HG03558 (cell line): ENCODE measurements around the gene LSG1.

Source experiments
- ATAC-seq: cut with Tn5 transposase; IDR thresholded peaks from one replicate; pipeline ENCODE4 v1.9.1; 2021; ENCODE audit warnings: moderate number of reproducible peaks; ENCODE audit not compliant: unreplicated experiment; ENCODE audit errors: extremely low read depth

The LSG1 gene

DNA sequence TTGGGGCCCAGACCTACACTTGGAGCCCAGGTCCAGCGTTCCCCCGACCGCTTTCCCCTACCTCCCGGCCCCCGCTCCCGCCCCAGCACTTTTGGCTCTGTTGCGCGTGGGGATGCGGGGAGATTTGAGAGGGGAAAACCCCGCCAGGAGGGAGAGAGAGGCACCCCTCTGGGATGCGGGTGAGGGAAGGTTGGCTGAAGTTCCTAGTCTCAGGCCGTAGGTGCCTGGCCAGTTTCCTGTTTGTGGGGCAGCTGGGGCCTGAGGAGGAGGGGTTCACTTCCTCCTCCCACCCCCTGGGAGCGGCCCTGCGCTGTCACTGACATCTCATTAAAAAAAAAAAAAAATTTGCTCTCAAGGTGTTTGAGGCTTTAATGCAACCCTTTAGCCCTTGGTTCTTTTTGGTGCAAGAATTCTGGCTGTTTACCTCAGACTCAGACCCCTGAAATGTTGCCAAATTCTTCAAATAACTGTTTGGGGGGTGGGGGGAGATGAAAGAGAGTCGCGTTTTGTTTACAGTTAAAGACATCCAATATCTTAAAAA lies 16.3 kb upstream of the LSG1 start:
- ATAC-seq = no peak

DNA sequence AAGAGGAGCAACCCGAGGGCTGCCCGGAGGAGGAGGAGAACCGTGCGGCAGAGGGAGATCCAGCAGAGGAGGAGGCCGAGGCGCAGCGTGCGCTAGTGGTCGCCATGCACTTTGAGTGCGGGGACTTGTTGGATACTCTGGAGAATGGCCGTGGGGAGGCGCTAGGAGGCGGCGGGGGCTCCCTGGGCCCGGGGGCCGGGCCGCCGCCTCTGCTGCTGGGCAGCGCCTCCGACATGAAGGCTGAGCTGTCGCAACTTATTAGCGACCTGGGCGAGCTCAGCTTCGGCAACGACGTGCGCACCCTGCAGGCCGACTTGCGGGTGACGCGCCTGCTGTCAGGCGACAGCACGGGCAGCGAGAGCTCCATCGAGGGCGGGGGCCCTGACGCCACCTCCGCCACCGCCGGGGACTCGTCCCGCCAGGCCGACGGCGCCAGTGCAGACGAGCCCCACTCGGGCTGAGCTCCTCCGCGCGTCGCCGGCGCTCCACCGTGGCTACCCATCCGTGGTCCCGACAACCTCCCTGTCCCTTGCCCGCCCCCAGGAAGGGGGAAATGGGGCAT lies 15.7 kb upstream of the LSG1 start:
- ATAC-seq = no peak

DNA sequence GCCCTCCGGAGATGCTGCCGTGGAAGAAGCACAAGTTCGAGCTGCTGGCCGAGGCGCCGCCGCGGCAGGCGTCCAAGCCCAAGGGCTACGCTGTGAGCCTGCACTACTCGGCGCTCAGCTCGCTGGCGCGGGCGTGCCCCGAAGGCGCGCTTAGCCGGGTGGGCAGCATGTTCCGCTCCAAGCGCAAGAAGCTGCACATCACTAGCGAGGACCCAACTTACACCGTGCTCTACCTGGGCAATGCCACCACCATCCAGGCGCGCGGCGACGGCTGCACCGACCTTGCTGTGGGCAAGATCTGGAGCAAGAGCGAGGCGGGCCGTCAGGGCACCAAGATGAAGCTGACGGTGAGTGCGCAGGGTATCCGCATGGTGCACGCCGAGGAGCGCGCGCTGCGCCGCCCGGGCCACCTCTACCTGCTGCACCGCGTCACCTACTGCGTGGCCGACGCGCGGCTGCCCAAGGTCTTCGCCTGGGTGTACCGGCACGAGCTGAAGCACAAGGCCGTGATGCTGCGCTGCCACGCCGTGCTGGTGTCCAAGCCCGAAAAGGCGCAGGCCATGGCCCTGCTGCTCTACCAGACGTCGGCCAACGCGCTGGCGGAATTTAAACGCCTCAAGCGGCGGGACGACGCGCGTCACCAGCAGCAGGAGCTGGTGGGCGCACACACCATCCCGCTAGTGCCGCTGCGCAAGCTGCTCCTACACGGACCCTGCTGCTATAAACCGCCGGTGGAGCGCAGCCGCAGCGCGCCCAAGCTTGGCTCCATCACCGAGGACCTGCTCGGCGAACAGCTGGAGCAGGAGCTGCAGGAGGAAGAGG lies 15.0 kb upstream of the LSG1 start:
- no peak for ATAC-seq

DNA sequence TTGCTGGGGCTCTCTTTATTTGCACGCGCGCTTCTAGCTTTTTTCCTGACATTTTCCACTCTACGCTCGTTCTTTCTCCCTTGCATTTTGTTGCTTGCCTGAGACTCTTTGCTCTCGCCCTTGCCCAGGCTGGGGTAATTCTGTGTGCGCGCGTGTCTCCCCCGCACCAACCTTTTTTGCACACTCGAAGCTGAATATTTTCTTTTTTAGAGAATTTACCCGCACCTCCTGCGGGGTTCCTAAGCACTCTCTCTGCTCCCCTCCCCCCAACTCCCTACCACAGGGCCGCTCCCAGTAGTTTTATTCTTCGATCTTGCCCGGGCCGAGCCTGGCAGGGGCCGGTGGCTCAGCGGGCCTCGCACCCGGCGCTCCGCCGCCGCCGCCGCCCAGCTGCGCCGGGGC lies 14.4 kb upstream of the LSG1 start:
- no peak for ATAC-seq

DNA sequence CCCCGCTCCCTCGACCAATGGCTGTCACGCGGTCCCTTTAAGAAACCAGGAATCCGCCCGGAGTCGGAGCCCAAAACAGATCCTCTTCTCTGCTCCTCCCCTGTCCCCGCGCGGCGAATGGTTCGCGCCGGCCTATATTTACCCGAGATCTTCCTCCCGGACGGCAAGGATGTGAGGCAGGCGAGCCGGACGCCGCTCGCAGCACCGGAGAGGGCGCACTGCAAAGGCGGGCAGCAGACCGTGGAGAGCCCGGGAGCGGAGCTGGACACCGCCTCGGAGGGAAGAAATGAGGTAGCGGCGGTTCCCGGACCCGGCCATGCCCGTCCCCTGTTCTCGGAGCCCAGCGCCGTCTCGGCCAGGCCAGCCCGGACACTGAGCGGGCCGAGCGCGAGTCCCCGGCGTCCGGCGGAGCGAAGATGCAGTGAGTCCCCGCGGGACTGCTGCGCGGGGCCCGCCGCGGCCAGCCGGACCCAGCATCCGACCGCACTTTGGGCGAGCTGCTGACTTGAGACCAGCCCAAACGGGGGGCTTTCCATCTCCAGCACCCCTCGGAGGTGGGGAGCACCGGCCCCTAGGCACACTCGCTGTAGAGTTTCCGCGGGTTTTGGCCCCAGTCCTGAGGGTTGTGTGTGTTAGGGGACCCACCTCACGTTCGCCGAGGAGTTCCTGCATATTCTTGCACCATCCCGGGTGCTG lies 13.9 kb upstream of the LSG1 start, which contains the start of gene FAM43A:
TSS of gene FAM43A (plus strand) at position 166 of the 696 bp plus-strand sequence. CDS start 944 bp downstream, outside the sequence.
- no peak for ATAC-seq

DNA sequence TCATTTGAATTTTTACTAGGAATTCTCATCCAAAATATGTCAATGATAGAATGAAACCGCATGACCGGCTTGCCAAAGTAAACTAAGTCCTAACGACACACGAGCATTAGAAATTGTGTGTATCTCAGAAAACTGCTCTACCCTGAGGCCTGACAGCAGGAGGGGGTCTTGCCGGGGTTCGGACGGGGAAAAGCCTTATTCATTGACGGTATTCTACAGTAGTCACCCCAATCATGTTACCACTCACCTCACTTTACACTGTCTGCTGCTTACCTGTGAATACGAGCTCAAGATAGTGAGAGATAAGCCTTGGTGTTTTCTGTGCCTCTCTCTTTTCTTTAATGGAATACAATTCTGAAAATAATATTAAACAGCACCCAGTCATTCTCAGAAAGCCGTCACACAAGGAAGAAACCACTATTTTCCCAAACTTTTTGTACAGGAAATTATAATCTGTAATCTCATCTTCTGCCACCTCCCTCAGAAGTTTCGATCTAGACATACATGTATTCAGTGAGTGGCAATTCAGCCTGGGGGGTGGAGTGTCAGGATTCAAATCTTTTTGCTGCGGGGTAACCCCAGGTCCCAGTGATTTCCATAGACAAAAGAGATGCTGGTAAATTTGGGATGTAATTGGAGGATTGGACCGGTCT lies 13.2 kb upstream of the LSG1 start:
- no peak for ATAC-seq

DNA sequence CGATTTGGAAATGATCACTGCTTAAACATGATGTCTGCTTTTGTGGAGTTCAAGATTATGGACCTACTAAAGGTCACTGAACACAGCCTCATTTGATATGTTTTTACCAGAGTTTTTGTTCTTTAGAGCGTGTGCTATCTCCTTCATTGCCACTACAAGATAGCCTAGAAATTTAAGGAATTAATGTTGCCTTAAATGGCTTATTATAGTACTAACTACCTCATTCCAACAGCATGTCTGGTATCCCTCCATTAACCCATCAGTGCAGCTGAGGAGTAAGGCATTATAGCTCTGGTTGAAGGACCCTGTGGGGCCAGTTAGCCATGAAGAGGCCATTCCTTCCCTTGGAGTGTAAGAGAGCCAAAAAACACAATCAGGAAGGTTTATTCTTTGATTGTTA lies 11.4 kb upstream of the LSG1 start:
- ATAC-seq = no peak

DNA sequence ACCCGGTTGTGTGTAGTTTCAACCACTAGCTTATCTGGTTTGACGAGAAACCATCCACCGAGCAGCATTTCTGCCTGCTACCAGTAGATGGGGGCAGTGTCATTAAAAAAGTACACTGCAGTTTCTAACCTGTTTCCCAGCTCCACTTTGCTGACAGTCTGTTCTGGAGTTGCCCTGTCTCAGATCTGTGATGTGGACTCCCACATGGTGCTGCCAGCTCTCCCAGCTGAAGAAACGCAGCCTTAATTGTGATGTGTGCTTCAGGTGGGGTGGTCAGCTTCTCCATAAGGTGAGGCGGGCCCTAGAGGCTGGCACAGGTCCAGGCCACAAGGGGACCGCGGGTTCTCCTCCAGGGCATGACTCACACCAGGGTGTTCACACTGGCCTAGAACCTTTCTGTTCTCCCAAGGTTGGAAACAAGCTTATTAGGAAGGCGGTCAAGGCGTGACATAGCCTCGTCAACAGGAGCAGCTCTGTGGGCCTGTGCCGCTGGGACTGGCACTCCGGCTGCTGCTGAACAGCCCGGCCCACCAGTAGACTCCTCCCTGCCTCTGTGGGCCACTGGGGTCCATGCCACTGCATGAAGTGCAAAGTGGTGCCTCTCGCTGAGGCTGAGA lies 10.8 kb upstream of the LSG1 start:
- ATAC-seq = no peak

DNA sequence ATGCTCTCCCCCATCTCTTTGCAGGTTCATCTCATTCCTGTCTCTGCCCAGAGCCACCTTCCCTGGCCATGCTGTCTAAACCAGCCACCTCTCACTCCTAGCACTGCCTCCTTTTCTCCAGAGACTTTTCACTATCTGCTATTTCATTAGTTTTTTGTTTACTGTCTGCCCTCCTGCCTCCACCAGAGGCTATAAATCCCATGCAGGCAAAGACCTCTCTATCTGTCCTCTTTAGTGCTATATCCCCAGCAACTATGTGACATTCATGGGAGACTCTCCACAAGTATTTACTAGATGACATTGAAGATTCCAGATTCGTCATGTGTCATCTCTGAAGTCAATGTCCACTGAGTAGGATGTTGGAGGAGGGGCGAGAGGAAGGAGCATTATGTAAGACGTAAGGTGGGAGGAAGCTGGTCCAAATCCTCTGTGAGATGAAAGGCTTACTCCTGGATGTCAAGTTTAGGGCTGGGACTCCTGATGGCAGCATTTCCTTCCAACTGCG lies 10.2 kb upstream of the LSG1 start:
- ATAC-seq = no peak

DNA sequence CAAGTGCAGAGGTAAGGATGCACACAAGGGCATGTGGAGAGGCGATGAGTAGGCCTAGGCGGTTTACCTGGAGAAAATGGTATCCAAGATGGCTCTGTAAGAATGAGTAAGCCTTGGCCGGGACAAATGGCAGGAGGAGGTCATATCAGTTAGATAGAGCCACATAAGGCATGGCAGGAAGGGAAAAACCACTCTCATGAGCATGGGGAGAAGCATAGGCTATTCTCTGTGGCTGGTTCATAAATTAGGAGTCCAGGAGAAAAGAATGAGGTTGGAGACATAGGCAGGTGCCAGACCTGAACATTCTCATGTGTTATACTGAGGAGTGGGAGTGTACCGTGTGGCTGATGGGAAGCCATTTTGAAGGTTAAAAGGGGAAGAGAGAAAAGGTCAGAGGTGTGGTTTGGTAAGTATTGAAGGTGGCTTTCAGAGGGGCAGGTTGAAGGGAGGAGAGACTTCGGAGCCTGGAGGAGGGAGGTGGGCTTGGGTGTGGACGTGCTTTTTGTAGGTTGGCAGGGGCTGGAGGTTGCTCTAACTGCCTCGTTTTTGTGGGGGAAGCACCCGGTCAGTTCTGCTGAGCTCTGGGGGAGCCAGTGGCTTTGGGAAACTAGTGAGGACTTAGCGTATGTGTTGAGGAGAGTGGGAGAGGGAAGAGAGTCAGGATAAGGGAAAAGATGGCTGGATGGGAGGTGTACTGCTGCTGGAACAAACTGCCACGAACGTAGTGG lies 9.1 kb upstream of the LSG1 start:
- no peak for ATAC-seq

DNA sequence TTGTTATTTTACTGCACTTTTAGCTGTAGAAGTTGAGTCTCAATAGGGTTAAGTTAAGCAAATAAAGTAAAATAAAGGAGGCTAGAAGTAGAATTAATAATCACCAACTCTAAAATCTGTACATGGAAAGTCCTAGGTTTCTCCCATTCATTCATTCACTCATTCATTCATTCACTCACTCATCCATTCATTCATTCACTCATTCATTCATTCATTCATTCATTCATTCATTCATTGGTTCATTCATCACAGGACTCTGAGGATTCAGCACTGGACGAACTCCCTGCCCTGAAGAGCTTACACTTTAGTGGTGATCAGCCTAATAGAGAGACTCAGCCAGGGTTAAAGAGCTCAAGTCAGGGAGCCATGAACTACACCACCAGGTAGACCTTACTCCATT lies 4.5 kb upstream of the LSG1 start:
- ATAC-seq = no peak

DNA sequence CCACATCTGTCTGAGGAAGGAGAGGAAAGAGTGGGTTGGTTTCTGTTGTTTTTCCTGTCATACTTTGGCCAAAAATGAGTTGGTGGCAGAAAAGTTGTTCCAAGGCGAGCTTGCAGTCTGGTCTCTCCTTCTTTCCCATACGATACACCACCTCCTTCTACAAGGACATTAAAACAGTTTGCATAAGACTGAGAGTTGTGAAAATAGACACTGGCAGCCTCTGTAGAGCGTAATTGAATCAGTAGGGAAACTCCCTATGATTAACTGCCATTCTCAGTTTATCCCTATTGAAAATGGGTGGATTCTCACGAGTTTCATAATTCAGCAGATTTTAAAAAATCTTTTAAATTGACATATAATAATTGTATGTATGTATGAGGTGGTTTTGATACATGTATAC lies 3.7 kb upstream of the LSG1 start:
- no peak for ATAC-seq

DNA sequence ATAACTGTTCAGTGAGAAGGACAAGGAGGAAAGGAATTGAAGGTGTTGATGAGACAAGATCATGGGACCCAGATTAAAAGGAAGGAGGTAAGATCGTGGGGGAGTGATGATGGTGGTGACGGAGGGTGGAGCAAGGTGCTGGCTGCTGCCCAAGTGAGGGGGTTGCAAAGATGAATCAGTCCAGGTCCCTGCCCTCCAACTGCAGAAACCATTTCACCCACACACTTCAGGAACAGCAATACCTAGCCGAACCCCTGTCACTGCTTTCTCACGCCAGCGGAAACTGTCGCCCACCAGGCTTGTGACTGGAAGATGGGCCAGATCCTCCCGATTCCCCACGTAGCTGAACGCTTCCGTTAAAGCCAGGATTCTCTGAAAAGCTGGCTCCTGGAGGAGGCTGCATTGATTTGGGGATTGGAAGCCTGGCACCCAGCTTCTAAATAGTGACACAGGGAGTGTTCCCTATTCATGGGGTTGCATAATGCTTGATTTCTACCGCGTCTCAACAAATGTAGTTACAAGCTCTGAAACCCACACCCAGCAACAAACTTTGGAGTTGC lies 3.2 kb upstream of the LSG1 start:
- no peak for ATAC-seq

DNA sequence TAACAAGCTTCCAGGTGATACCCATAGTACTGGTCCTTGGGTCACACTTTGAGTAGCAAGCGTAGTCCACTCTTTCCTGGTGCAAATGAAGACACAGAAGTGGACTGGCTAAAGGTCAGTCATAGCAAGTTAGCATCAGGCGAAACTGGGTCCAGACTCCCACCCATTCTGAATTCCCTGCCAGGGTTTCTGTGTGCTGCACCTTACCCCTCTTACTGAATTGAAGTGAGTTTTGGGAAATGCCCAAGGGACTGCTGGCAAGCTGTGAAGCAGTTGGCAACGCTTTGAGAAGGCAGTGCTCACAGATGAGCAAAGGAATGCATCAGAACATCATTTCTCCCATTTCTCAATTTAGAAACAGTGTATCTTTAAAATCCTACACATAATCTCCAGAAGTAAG lies 1.8 kb upstream of the LSG1 start:
- ATAC-seq = no peak

DNA sequence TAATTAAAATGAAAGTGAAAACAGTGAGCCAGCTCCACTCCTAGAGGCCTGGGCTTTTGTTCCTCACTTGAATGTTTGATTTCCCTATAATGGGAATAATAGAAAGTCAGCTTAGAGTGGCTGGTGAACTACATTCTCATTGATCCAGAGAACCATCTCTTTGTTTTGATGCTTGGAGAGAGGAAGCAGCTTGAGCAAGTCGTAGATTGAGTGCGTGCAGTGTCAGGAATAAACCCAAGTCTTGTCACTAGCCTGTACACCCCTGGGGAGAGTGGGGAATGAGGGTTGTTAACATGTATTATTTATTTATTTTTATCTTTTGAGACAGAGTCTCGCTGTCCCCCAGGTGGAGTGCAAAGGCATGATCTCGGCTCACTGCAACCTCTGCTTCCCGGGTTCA lies 885 bp upstream of the LSG1 start:
- no peak for ATAC-seq

DNA sequence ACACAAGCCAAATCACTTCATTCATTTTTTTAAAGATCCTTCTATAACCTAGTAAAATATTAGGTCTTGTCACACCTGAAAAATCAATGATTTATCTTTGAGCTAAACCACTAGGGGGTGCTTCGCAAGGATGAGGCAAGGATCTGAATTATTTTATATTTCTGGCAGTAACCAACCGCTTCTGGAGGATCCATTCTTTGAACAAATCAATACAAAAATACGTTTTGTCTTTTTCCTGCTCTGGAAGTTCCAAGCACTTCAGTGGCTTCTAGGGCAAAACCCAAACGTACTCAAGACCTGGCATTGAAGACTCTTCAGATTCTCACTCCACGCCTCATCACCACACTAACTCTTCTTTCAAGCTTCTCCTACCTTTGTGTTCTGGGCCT lies 486 bp downstream of the LSG1 start:
- no peak for ATAC-seq

DNA sequence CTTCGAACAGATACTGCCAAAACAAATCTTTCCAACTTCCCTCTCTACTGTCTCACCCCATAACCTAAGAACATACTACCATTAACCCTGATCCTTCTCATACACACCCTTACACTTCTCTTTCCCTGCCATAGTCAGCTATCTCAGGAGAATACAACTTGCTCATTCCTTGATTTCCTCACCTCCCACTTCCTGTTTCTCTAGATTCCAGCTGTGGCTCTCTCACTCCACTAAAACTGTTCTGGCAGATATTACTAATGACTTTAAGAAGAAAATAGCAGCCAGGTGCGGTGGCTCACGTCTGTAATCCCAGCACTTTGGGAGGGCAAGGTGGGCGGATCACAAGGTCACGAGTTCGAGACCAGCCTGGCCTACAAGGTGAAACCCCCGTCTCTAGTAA lies 4.6 kb downstream of the LSG1 start:
- ATAC-seq = no peak

DNA sequence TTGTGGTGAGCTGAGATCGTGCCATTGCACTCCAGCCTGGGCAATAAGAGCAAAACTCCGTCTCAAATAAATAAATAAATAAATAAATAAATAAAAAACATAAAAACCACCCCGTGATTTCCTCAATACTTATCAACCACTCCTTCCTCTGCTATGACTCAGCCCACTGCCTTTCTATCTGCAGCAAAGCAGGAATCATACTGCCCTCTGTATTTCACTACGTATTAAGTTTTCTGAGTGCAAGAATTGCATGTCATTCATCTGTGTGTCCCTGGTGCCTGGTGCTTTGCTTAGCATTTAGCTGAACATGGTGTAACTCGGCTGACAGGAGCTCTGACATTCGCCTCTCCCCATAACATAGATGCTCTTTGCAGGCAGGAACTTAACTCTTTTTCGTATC lies 7.1 kb downstream of the LSG1 start:
- no peak for ATAC-seq

DNA sequence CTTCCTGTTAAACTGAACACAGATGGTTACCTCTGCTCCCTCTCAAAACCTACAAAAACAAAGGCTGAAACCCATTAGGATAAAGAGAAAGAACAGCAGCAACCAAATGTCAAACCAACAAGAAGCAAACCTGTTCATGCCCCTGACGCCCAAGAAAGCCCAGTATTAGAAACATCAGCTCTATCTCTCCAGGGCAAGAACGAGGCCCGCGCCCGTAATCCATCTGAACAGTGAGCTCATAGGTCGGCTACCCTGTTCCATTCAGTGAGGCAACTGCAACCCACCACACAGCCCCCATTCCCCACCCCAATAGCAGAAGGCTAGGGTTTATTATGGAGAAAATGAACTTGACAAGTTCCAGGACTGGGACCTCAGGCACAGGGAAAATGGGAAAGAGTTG lies 10.0 kb downstream of the LSG1 start:
- no peak for ATAC-seq
